ENCODE results near the gene SHROOM3.

GRCh38 chr4:76596713-76597112, 161.7 kb downstream of the SHROOM3 start:
- TF ChIP-seq CTCF (conservative IDR thresholded peaks at IDR 0.05 in 1 of 2, IDR thresholded peaks at IDR 0.05 in 1 of 2; ENCODE audit: extremely low read depth in 1 of 2, insufficient read depth in 1 of 2, low read depth in 1 of 2, low read length in 2 of 2) = no peak
- TF ChIP-seq EZH2 (IDR thresholded peaks at IDR 0.05; ENCODE audit: borderline replicate concordance, low read length) = no peak

Data from mammary epithelial cell (primary cell).